HuH-7.5 (cell line): Measurements from ENCODE around the gene FANCM.
A peak's percentile ranks its signal among the peaks of the same experiment; 100 is the strongest.
"Not testable (repeated sequence)": the region's sequence is repeated elsewhere in the genome, so short reads cannot be mapped to it uniquely, and the experiment has no call there.

Experiments
- DNase-seq: peaks from one replicate; pipeline ENCODE4 v3.0.0; 2011; ENCODE audit warnings: low spot score

FANCM gene

GRCh38 chr14:45140661-45141187 lies 5.0 kb downstream of the FANCM start:
- DNase-seq = no peak

GRCh38 chr14:45142083-45142482 lies 6.4 kb downstream of the FANCM start:
- DNase-seq = not testable (repeated sequence)

GRCh38 chr14:45144658-45145057 lies 8.9 kb downstream of the FANCM start:
- no peak for DNase-seq

- DNase-seq = no peak
Measured at GRCh38 chr14:45145214-45145613, 9.5 kb downstream of the FANCM start.

- DNase-seq = no peak
Measured at GRCh38 chr14:45149602-45150001, 13.9 kb downstream of the FANCM start.

GRCh38 chr14:45150386-45150890 lies 14.7 kb downstream of the FANCM start:
- no peak for DNase-seq

- DNase-seq = no peak
Measured at GRCh38 chr14:45156067-45156466, 20.3 kb downstream of the FANCM start.

GRCh38 chr14:45169906-45170305 lies 34.2 kb downstream of the FANCM start:
- no peak for DNase-seq

- no peak for DNase-seq
Measured at GRCh38 chr14:45177076-45177475, 41.3 kb downstream of the FANCM start.

- no peak for DNase-seq
Measured at GRCh38 chr14:45181329-45181728, 45.6 kb downstream of the FANCM start.

GRCh38 chr14:45181806-45182205 lies 46.1 kb downstream of the FANCM start:
- DNase-seq = no peak

- DNase-seq = no peak
Measured at GRCh38 chr14:45185100-45185814, 49.5 kb downstream of the FANCM start.

GRCh38 chr14:45194964-45195363 lies 59.2 kb downstream of the FANCM start:
- no peak for DNase-seq

GRCh38 chr14:45198551-45198950 lies 62.8 kb downstream of the FANCM start:
- DNase-seq = no peak

GRCh38 chr14:45199230-45199629 lies 63.5 kb downstream of the FANCM start:
- DNase-seq = no peak

- DNase-seq = peak; percentile 7
Measured at GRCh38 chr14:45201905-45202304, 66.2 kb downstream of the FANCM start.

GRCh38 chr14:45204241-45204640 lies 68.5 kb downstream of the FANCM start:
- no peak for DNase-seq

GRCh38 chr14:45210159-45210558 lies 74.4 kb downstream of the FANCM start:
- DNase-seq = no peak

GRCh38 chr14:45211295-45211694 lies 75.6 kb downstream of the FANCM start:
- DNase-seq = no peak

GRCh38 chr14:45212231-45212630 lies 76.5 kb downstream of the FANCM start:
- DNase-seq = no peak

GRCh38 chr14:45213716-45214115 lies 78.0 kb downstream of the FANCM start:
- DNase-seq = not testable (repeated sequence)

GRCh38 chr14:45214341-45214740 lies 78.6 kb downstream of the FANCM start:
- DNase-seq = not testable (repeated sequence)

GRCh38 chr14:45222485-45223262 lies 86.9 kb downstream of the FANCM start:
- no peak for DNase-seq
